ENCODE results near the gene CNTNAP2. TPM values are rescaled to one million over a fixed set of nuclear protein-coding genes. Genes with fewer than 3 reads are reported as not detected.

CNTNAP2 gene
- total and polyA plus RNA-seq, 9 donors = 0.24 to 7.0 (median 1.5) TPM

DNA sequence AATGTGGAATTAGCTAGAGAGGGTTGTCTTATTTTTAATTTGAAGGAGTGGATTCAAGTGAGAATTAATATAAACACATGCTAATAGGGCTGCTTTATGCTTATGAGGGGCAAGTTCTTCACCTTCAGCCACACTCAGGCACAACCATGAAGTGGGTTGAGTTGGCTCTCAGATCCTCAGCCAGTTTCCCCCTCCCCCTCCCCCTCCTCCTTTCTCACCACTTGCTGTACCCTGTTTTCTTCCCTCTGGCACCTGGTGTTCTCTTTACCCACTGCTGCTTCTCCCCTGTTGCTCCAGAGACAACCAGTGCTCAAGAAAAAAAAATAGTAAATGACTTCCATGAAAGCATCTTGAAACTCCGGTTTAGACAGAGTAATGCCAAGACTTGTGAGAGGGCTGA lies 1083.3 kb downstream of the CNTNAP2 start:
- TF ChIP-seq CTCF (IDR thresholded peaks at IDR 0.05) (no peak), EP300 (IDR thresholded peaks at IDR 0.05) (no peak), POLR2A (IDR thresholded peaks at IDR 0.05) (no peak)
- H3K27me3 ChIP-seq = no peaks in the 10 kb centered on the region
- DNase-seq = no peak
- no peaks in the 10 kb centered on the region for H3K4me1 ChIP-seq (ENCODE audit: insufficient read depth)
- no peaks in the 10 kb centered on the region for H3K9me3 ChIP-seq
- H3K36me3 ChIP-seq = no peaks in the 10 kb centered on the region
- 34 to 52% (median 40%) methylated on average over 1 of the region's 1 CpG for WGBS, 3 donors
- H3K4me3 ChIP-seq = no peak overlapping the region
- H3K27ac ChIP-seq = no peak overlapping the region
- intact Hi-C loops (cut with DNase I) = no loop called here

DNA sequence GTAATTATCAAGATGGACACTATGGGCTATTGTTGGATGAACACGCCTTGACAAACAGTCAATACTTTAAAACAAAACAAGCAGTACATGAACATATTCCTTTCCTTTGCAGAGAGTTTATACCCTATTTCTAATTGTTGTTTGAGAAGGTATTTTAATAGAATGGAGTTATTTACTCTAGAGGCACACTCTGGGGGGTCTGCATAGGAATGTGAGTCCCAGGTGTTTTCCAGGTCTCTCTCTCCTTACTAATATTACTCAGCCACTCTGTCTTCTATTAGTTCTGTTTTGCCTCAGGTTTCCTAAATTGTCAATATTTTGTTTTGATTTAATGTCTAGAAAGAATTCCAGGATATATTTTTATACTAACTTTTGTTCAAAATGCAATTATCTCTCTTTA lies 1091.4 kb downstream of the CNTNAP2 start:
- Histone ChIP-seq H3K27ac (no peak overlapping the region), H3K27me3 (no peaks in the 10 kb centered on the region), H3K4me3 (no peak overlapping the region), H3K4me1 (ENCODE audit: insufficient read depth) (no peaks in the 10 kb centered on the region), H3K36me3 (no peaks in the 10 kb centered on the region), H3K9me3 (no peaks in the 10 kb centered on the region)
- DNase-seq = no peak
- intact Hi-C loops (cut with DNase I) = no loop called here
- WGBS, 3 donors = 96 to 100% (median 98%) methylated on average over 1 of the region's 1 CpG
- TF ChIP-seq CTCF (IDR thresholded peaks at IDR 0.05) (no peak), POLR2A (IDR thresholded peaks at IDR 0.05) (no peak), EP300 (IDR thresholded peaks at IDR 0.05) (no peak)

GRCh38 chr7:147231275-147231674 lies 1114.7 kb downstream of the CNTNAP2 start:
- 83 to 84% (median 83%) methylated on average over 2 of the region's 2 CpGs for WGBS, 3 donors
- TF ChIP-seq EP300 (IDR thresholded peaks at IDR 0.05) = no peak
- TF ChIP-seq CTCF (IDR thresholded peaks at IDR 0.05) = no peak
- Histone ChIP-seq H3K27me3 (no peaks in the 10 kb centered on the region), H3K9me3 (no peaks in the 10 kb centered on the region), H3K4me1 (ENCODE audit: insufficient read depth) (no peaks in the 10 kb centered on the region), H3K36me3 (no peaks in the 10 kb centered on the region), H3K27ac (no peak overlapping the region), H3K4me3 (no peak overlapping the region)
- no peak for DNase-seq
- intact Hi-C loops (cut with DNase I) = no loop called here

GRCh38 chr7:147235645-147236382 lies 1119.2 kb downstream of the CNTNAP2 start:
- no peaks in the 10 kb centered on the region for H3K36me3 ChIP-seq
- no peaks in the 10 kb centered on the region for H3K4me1 ChIP-seq (ENCODE audit: insufficient read depth)
- DNase-seq = no peak
- H3K4me3 ChIP-seq = no peak overlapping the region
- no peaks in the 10 kb centered on the region for H3K27me3 ChIP-seq
- intact Hi-C loops (cut with DNase I) = no loop called here
- no peak overlapping the region for H3K27ac ChIP-seq
- WGBS, 3 donors = 69 to 90% (median 87%) methylated on average over 5 of the region's 5 CpGs
- TF ChIP-seq CTCF (IDR thresholded peaks at IDR 0.05) = no peak
- TF ChIP-seq POLR2A (IDR thresholded peaks at IDR 0.05) = no peak
- TF ChIP-seq EP300 (IDR thresholded peaks at IDR 0.05) = no peak
- H3K9me3 ChIP-seq = no peaks in the 10 kb centered on the region
